Activated effector memory CD4-positive, alpha-beta T cell treated with anti-CD3 and anti-CD28 coated beads, Interleukin-2, amount 50 U/mL, for 16 hours (primary cell): Measurements from ENCODE around the gene CCDC181.

Source experiments
- DNase-seq: peaks from one replicate; pipeline ENCODE4 v3.0.0-alpha.2; 2020

The CCDC181 gene

DNA sequence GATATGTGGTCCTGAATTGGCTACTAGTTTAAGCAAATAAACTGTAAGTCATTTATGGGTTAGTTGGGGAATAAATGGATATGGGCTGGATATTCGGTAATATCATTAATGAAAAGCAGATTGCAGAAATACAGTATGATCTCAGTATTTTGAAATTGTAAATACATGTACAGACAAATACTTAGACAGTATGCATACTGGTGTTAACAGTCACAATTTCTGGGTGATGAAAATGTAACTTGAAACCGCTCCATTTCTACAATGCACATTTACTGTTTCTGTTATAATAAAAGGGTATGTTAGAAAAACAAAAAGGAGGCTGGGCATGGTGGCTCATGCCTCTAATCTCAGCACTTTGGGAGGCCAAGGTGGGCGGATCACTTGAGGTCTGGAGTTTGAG lies 31.3 kb downstream of the CCDC181 start:
- DNase-seq = no peak

DNA sequence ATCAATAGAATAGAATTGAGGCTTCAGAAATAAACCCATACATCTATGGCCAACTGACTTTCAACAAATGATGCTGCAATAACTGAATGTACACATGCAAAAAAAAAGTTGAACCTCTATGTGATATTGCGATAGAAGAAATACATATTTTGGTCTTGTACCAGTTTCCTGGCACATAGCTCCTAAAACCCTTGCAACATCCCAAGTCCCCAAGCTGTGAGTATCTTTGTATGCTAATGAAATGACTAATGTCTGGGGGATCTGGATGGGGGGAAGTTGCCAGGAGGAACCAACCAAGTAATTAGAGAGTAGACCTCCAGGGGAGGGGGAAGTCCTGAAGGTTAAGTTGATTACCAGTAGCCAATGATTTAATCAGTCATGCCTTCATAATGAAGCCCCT lies 34.9 kb downstream of the CCDC181 start:
- no peak for DNase-seq

DNA sequence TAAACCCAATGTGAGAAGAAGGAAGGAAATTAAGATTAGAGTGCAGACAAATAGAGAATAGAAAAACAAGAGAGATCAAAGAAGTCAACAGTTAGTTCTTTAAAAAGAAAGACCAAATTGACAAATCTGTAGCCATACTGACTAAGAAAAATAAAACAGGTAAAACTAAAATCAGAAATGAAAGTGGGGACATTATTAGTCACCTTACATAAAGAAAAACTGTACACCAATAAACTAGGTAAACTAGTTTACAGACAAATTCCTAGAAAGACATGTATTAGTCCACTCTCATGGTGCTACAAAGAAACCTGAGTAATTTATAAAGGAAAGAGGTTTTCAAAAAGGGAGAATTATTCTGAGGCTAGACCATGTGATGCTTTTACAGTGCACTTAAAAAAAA lies 37.0 kb downstream of the CCDC181 start:
- DNase-seq = no peak

DNA sequence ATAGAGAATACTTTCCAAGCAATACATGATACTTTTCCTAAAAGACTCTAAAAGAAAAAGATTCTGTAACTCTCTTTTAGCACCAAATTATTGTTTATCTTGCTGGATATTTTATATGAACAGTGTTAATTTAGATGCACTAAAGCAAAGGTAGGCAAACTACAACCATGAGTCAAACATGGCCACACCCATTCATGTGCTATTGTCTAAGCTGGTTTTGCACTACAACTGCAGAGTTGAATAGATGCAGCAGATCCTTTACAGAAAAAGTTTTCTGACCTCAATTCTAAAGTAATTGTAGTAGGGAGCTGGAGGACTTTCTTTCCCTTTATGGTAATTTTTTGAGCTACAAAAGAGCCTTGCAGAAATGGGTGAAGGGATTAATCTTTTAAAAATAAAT lies 39.9 kb downstream of the CCDC181 start:
- DNase-seq = no peak

DNA sequence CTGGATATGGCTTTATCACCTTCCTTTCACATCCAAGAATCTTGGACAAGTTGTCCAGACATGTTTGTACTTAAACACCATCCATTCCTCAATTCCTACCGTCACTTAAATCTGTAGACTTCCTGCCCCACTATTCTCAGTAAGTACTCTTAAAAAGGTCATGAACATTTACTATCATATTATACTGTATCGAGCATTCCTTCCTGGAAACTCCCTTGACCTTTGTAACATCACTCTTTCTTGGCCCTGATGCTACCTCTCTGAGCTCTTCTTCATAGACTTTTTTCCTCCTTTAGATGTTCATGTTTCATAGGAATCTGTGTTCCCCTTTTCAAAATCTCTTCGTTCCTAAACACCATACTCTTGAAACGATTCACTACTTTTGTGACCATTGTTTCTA lies 43.8 kb downstream of the CCDC181 start:
- no peak for DNase-seq

DNA sequence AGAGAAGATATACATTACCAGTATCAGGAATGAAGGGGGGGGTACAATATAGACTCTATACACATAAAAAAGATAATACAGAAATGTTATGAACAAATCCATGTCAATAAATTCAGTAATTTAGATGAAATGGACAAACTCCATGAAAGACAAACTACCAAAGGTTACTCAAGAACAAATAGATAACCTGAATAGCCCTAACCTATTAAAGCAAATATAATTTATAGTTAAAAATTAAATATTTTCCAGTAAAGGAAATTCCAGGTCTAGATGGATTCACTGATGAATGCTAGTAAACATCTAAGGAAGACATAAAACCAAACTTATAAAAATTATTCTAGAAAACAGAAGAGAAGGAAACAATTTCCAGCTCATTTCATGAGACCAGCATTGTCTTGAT lies 46.1 kb downstream of the CCDC181 start:
- DNase-seq = no peak

DNA sequence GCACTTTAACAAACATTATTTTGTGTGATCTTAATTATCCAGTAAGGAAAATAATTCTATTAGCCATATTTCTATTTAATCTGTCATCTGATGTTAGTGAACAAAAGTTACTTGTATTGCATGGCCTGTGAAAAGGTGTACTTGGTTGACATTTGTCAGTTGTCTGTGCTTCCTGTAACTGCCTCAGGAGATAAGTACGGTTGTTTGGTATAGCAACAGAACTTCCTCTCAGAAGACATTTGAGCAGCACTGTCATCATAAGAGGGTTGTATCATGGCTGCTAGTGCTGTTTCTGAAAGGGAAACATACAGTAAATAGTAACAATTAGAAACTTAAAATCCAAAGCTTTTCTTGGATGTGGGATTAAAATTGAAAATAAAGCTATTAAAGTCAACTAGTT lies 55.9 kb downstream of the CCDC181 start:
- DNase-seq = no peak

DNA sequence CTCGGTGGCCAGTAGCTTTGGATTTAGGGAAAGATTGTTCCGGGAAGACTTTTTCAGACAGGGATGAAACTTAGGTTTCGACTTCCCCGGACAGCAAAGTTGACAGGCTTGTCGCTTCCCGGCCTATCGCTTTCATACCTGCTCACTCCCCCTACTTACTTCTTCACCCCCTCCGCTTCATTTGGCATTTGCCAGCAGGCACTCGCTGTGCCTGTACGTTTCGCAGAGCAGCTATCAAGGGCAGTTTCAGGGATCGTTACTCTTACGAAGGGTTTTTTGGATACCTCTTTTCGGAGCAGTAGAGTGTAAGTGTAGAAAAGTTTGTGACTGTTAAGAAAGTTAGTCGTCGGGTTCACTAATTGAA lies 58.9 kb downstream of the CCDC181 start:
- peak; percentile 76 for DNase-seq

DNA sequence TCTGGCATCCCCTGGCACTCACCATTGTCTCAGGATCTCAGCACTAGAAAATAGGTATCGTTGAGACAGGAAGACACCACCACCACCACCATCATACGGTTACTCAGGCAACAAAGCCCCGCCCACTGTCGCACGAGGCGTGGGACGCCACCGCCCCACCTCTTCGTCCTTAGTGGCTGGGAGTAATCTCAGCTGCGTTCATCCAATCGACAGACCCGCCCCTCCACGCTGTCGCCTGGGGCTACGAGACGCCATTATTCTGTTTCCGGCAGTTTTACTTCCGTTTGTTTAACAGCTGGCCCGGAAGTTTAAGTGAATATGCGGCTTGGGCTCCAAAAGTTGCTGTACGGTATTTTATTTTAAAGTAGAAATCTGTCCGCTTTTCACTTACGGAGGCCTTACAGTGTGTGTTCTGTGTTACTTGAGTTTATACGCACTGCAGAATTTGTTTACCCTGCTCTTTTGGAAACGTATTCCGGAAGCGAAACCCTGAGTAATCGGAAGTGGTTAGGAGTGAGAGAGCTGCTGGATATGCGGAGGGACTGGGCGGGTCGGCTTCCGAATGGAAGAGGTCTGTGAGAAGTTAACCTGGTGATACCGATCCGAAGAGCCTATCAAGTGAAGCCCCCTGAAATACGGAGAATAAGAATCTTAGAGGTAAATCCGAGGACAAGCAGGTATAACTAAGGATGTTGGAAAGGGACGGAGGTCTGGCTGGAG lies 59.4 kb downstream of the CCDC181 start, which contains the start of the genes BLZF1 and NME7:
Gene BLZF1 (plus strand): TSS at position 510 of the 720 bp plus-strand sequence. CDS start 1,328 bp downstream, outside the sequence.
Gene NME7 (minus strand): TSS at position 112 of the 720 bp plus-strand sequence. CDS start 87 bp downstream, at position 25.
- peak; percentile 100 for DNase-seq

DNA sequence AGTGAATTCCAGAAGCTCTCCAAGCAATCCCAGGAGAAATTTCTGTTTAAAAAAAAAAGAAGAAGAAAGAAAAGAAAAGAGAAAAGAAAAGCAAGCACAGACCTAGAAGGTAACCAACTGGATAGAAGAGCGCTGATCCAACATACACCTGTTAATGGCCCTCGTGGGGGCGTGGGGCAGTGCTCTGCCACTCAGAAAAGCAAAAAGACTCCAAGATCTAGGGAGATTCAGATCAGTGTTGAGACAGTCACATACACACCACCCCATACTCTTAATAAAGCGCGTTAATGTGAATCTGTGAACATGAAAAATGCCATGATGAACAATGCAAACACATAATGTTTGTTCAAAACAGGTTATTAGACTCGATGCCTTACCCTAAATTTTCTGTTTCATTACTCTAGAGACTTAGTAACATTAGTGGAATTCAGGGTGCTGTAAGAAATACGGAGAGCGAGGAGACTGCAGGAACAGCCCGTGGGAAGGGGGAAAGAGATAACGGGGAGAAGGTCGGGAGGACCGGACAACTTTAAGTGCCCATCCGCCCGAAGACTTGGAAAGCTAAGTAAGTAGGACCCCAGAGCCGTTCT lies 60.1 kb downstream of the CCDC181 start:
- no peak for DNase-seq

DNA sequence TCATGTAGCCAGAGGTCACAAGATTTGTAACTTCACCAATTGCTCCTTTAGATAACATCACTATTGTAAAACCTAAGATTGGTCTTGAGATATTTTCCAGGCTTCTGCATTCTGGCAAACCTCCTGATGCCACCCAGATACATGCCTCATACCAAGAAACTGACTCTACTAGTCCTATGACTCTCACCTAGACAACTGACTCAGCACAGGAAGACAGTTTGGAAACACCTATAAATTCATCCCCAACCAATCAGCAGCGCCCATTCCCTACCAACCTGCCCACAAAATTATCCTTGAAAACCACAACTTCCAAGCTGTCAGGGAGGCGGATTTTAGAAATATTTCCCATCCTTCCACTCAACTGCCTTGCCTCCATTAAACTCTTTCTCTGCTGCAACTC lies 62.3 kb downstream of the CCDC181 start:
- no peak for DNase-seq

DNA sequence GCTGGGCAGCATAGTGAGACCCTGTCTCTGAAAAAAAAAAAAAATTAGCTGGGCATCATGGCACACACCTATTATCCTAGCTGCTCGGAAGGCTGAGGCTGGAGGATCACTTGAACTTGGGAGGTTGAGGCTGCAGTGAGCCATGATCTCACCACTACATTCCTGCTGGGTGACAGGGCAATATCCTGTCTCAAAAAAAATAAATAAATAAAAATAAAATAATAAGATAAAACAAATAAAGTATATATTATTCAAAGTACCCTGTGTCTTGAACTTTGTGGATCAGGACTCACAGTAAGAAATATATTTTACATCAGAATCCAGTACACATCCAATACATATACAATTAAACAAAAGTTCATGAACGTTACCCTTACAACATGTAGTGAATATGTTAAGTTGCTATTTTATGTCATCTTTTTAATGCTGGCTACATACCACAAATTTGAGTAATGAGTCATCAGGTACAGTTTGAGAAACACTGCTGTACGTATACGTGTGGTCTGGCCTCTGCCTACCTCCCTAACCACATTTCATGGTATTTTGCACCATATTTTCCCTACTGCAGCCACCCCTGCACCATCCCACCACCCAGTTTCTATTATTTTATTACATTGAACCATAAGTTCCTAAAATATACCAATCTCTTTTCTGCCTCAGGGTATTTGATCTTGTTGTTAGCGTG lies 64.1 kb downstream of the CCDC181 start:
- DNase-seq = peak; percentile 68

DNA sequence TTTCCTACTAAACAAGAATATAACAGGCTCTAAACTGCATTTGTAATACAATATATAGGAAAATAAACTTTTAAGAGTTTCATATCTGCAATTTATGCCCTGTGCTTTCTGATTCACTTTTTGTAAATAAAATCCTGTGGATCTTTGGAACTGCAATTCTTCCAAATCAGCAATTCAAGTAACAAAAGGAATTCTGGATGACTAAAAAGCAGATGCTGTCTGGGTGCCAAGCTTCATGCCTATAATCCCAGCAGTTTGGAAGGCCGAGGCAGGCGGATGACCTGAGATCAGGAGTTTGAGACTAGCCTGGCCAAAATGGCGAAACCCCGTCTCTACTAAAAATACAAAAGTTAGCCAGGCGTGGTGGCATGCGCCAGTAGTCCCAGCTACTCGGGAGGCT lies 66.0 kb downstream of the CCDC181 start:
- DNase-seq = no peak

DNA sequence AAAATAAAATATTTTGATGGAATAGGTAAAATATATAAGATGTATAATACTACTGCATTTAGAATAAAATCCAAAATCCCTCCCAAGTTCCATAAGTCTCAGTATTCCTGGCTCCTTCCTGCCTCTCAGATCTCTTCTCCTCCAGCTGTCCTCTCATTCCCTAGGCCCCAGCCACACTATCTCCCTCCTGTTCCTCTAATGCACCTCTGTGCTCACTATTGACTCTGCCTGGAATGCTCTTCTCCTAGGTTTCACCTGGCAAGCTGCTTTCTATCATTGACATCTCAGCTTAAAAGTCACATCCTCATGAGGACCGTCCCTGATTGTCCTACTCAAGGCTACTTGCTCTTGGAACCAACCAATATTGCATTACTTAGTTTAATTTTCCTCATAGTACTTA lies 66.9 kb downstream of the CCDC181 start:
- DNase-seq = no peak

DNA sequence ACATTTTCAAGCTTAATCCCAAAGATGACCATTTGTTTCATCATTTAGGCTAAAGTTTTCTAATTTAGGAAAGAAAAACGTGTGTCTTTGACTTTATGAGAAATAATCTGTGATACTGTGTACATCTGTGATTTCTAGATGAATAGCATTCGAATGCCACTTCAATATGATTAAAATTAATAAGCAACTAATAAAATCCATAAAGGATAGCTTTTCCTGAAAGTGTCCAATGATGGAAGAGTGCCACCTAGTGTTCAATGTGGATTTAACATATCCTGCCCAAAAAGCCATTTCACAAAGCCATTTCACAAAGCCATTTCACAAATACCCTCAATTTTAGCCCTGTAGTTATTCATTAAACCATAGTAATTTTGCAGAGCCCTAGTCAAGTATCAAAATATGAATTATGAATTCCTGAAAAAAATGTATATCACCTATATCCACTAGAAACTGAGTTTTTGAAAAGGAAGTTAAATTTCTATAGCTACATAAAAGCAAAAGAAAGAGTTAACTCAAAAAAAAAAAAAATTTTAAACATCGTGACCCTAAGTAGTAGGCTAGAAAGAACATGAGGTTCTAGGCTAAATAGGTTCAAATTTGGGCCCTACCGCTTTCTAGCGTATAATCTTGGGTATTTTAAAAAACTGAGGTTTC lies 78.8 kb downstream of the CCDC181 start:
- DNase-seq = no peak

DNA sequence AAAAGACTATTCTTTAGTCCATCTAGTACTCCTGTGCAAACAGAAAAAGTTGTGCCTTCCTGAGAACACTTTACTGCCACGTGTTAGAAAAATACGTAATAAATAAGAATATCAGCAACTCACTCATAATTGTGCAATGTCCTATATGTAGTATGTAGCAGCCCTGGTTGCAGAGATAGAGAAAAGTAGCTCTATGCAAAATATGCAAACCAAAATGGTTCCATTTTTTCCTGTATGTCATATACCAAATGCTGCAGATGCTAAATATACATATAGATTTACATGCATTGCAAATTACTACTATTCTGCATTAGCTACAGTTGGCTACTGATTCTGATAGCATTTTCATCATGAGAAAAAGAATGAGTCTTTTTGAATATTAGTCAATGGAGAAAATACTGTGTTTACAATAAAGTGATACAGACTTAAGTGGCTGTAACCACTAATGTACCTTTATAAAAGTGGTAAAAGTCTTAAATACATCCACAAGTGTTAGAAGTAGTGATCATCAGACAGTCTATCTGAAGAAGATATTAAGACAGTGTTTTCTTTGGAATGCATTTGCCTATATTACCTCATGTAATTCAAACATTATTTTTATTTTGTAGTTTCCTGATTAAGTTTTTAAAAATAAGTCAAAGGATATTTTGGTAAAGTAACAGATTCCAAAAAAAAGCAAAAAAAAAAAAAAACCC lies 79.4 kb downstream of the CCDC181 start:
- no peak for DNase-seq

DNA sequence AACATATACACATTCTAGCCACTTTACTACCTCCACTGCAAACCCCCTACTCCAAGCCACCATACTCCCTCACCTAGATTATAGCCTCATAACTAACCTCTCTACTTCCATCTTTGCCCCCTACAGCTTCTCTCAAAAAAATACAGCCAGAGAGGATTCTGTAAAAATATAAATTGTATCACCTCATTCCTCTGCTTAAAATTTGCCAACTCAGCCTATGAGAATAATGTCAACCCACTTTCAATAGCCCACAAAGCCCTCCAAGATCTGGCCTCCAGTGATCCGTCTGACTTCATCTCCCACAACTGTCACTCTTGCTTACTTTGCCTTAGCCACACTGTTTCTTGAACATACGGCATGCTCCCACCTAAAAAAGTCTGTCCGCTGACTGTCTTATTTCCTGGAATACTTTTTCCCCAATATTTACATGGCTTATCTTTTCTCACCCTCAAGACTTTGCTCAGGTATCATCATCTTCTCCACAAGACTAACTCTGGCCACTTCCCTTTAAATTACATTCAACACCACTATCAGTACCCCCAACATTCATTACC lies 81.2 kb downstream of the CCDC181 start:
- DNase-seq = no peak

DNA sequence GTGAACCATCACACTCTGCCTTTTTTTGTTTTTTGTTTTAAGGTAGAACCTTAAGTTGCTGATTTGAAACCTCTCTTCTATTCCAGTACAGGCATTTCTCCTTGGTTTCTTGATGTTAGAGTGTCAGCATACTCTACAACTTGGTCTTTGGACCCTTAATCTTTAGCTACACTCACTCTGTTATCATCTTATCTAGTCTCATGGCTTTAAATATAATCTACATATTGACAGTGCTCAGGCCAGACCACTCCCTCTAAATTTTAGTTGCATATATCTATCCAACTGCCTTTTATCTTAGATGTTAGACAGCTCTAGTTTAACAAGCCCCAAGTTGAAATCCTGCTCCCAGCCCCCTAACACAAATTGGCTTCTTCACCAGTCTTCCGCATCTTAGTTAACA lies 81.8 kb downstream of the CCDC181 start:
- DNase-seq = no peak
